NCI-H2081 (cell line): Measurements from ENCODE around the gene PKHD1.
"Not testable (repeated sequence)": the region's sequence is repeated elsewhere in the genome, so short reads cannot be mapped to it uniquely, and the experiment has no call there.

Experiments used
- DNase-seq, 2 experiments: peaks; one replicate each; lab custom pipeline; 2025; lab: John Stamatoyannopoulos, UW

Gene PKHD1

GRCh38 chr6:51928320-51928719 lies 159.1 kb downstream of the PKHD1 start:
- no peak for DNase-seq

GRCh38 chr6:51927450-51927849 lies 160.0 kb downstream of the PKHD1 start:
- no peak for DNase-seq

- no peak for DNase-seq
Measured at GRCh38 chr6:51926125-51926524, 161.3 kb downstream of the PKHD1 start.

GRCh38 chr6:51922479-51922878 lies 164.9 kb downstream of the PKHD1 start:
- DNase-seq, result not testable (repeated sequence)

GRCh38 chr6:51918347-51918746 lies 169.1 kb downstream of the PKHD1 start:
- DNase-seq, result not testable (repeated sequence)

GRCh38 chr6:51915098-51915497 lies 172.3 kb downstream of the PKHD1 start:
- DNase-seq, result no peak

GRCh38 chr6:51913265-51913664 lies 174.1 kb downstream of the PKHD1 start:
- DNase-seq, result no peak

- no peak for DNase-seq
Measured at GRCh38 chr6:51910851-51911250, 176.6 kb downstream of the PKHD1 start.

- no peak for DNase-seq
Measured at GRCh38 chr6:51908243-51908642, 179.2 kb downstream of the PKHD1 start.

GRCh38 chr6:51901766-51902764 lies 185.3 kb downstream of the PKHD1 start:
- no peak for DNase-seq

- DNase-seq, result no peak
Measured at GRCh38 chr6:51893366-51893765, 194.0 kb downstream of the PKHD1 start.

- DNase-seq, result no peak
Measured at GRCh38 chr6:51892750-51893149, 194.7 kb downstream of the PKHD1 start.

GRCh38 chr6:51892339-51892738 lies 195.1 kb downstream of the PKHD1 start:
- no peak for DNase-seq

GRCh38 chr6:51891784-51892183 lies 195.6 kb downstream of the PKHD1 start:
- DNase-seq, result no peak

- no peak for DNase-seq
Measured at GRCh38 chr6:51887859-51888258, 199.6 kb downstream of the PKHD1 start.

- no peak for DNase-seq
Measured at GRCh38 chr6:51885957-51886356, 201.5 kb downstream of the PKHD1 start.

- DNase-seq, result no peak
Measured at GRCh38 chr6:51868591-51869355, 218.6 kb downstream of the PKHD1 start.

GRCh38 chr6:51866867-51867266 lies 220.5 kb downstream of the PKHD1 start:
- DNase-seq, result no peak

GRCh38 chr6:51865996-51866395 lies 221.4 kb downstream of the PKHD1 start:
- DNase-seq, result no peak

GRCh38 chr6:51865176-51865575 lies 222.2 kb downstream of the PKHD1 start:
- DNase-seq, result no peak

- DNase-seq, result no peak
Measured at GRCh38 chr6:51857134-51857533, 230.3 kb downstream of the PKHD1 start.

GRCh38 chr6:51856508-51856907 lies 230.9 kb downstream of the PKHD1 start:
- DNase-seq, result no peak
